RWPE2 (cell line): ENCODE results near the gene PHLDB3.

Experiments
- ATAC-seq: fragments of 200-7000 bp; cut with Tn5 transposase; 3 replicates; pipeline ENCODE4 v1.9.1; 2021; ENCODE audit warnings: low read depth
- DNase-seq: peaks from one replicate; pipeline ENCODE4 v3.0.0-alpha.2; 2020; ENCODE audit warnings: low spot score
- H3K27ac ChIP-seq: fragments of 450-650 bp; 2 replicates; pipeline ENCODE4 v1.5.1; 2017; ENCODE audit warnings: mild to moderate bottlenecking; ENCODE audit not compliant: poor library complexity, severe bottlenecking
- H3K27me3 ChIP-seq: fragments of 250-450 bp; sonication (Bioruptor Pico); 2 replicates; pipeline ENCODE4 v1.5.1; 2021; ENCODE audit warnings: mild to moderate bottlenecking, moderate library complexity; ENCODE audit not compliant: insufficient read depth, poor library complexity, severe bottlenecking
- H3K36me3 ChIP-seq: fragments of 250-450 bp; sonication (Bioruptor Pico); 2 replicates; pipeline ENCODE4 v1.5.1; 2020; ENCODE audit warnings: low read depth, mild to moderate bottlenecking, moderate library complexity
- H3K4me1 ChIP-seq: fragments of 250-450 bp; sonication (Bioruptor Pico); 2 replicates; pipeline ENCODE4 v1.5.1; 2021; ENCODE audit warnings: mild to moderate bottlenecking, moderate library complexity; ENCODE audit not compliant: insufficient read depth, poor library complexity, severe bottlenecking
- H3K4me3 ChIP-seq: fragments of 250-450 bp; sonication (Bioruptor Pico); 2 replicates; pipeline ENCODE4 v1.5.1; 2021; ENCODE audit warnings: mild to moderate bottlenecking, moderate library complexity; ENCODE audit not compliant: severe bottlenecking
- H3K9me3 ChIP-seq: fragments of 250-450 bp; sonication (Bioruptor Pico); 2 replicates; pipeline ENCODE4 v1.5.1; 2021; ENCODE audit warnings: mild to moderate bottlenecking, moderate library complexity; ENCODE audit not compliant: severe bottlenecking
- TF ChIP-seq, protein P1 (sequence below): fragments of 450-650 bp; IDR thresholded peaks from one replicate; pipeline ENCODE4 v1.5.1; 2017; ENCODE audit warnings: mild to moderate bottlenecking, moderate library complexity; ENCODE audit not compliant: poor library complexity, severe bottlenecking

PHLDB3 gene

DNA sequence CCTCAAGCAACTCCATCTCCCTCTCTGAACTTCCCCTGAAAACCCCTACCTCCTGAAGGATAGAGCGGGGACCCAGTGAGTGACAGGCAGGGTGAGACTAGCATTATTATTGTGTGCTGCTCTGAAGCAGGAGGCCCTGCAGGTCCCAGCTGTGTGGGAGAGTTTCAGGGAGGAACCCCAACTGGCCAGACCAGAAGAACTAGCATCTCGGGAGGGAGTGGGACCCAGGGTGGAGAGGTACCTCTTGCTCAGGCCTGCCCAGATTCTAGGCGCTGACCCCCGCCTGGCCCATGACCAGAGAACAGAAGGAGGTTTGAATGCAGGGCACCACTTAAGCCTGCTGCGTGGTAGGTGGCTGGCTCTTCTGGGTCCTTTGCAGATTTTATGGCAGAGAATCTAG lies 33.5 kb downstream of the PHLDB3 start:
- Histone ChIP-seq H3K4me1 (peaks cover 14% of the 10 kb centered on the region), H3K27me3 (no peaks in the 10 kb centered on the region), H3K36me3 (no peaks in the 10 kb centered on the region), H3K4me3 (no peak overlapping the region), H3K27ac (no peak overlapping the region), H3K9me3 (no peaks in the 10 kb centered on the region)
- DNase-seq, result no peak
- ATAC-seq, result no peak
- TF ChIP-seq, protein P1, sequence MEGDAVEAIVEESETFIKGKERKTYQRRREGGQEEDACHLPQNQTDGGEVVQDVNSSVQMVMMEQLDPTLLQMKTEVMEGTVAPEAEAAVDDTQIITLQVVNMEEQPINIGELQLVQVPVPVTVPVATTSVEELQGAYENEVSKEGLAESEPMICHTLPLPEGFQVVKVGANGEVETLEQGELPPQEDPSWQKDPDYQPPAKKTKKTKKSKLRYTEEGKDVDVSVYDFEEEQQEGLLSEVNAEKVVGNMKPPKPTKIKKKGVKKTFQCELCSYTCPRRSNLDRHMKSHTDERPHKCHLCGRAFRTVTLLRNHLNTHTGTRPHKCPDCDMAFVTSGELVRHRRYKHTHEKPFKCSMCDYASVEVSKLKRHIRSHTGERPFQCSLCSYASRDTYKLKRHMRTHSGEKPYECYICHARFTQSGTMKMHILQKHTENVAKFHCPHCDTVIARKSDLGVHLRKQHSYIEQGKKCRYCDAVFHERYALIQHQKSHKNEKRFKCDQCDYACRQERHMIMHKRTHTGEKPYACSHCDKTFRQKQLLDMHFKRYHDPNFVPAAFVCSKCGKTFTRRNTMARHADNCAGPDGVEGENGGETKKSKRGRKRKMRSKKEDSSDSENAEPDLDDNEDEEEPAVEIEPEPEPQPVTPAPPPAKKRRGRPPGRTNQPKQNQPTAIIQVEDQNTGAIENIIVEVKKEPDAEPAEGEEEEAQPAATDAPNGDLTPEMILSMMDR, result no peak

DNA sequence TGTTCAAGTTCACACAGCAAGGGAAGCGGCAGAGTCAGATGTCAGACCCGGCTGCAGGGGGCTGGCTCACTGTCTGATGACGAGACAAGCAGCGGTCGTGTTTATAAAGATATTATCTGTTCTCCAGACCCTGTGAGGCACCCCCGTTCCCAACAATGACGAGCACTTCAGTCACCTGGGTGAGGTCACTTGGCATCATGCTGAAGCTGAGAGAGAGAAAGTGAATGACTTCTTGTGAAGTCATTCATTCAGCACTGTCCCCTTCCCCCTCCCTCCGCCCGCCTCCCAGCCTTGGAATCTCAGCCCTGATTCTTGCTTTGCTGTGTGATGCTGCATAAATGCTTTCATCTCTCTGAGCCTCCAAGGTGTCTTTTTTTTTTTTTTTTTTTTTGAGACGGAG lies 34.3 kb downstream of the PHLDB3 start:
- Histone ChIP-seq H3K36me3 (no peaks in the 10 kb centered on the region), H3K9me3 (no peaks in the 10 kb centered on the region), H3K27ac (no peak overlapping the region), H3K27me3 (no peaks in the 10 kb centered on the region), H3K4me1 (peaks cover 20% of the 10 kb centered on the region), H3K4me3 (no peak overlapping the region)
- no peak for DNase-seq
- TF ChIP-seq, protein P1, result no peak
- ATAC-seq, result no peak

DNA sequence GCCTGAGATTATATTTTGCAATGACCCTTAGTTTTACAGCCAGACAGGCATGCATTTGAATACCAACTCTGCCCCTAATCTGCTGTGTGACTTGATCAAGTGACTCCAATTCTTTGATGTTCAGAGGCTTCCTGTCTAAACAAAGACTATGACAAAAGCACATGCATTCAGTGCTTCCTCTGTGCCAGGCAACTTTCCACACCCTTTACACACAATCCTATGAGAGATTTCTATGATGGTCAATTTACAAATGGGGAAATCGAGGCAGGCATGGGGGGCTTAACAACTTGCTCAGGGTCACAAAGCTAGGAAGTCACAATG lies 35.4 kb downstream of the PHLDB3 start:
- DNase-seq (no peak), ATAC-seq (no peak)
- no peak overlapping the region for H3K4me3 ChIP-seq
- no peak overlapping the region for H3K27ac ChIP-seq
- no peaks in the 10 kb centered on the region for H3K27me3 ChIP-seq
- TF ChIP-seq, protein P1, result no peak
- no peaks in the 10 kb centered on the region for H3K9me3 ChIP-seq
- peaks cover 22% of the 10 kb centered on the region for H3K4me1 ChIP-seq
- no peaks in the 10 kb centered on the region for H3K36me3 ChIP-seq

DNA sequence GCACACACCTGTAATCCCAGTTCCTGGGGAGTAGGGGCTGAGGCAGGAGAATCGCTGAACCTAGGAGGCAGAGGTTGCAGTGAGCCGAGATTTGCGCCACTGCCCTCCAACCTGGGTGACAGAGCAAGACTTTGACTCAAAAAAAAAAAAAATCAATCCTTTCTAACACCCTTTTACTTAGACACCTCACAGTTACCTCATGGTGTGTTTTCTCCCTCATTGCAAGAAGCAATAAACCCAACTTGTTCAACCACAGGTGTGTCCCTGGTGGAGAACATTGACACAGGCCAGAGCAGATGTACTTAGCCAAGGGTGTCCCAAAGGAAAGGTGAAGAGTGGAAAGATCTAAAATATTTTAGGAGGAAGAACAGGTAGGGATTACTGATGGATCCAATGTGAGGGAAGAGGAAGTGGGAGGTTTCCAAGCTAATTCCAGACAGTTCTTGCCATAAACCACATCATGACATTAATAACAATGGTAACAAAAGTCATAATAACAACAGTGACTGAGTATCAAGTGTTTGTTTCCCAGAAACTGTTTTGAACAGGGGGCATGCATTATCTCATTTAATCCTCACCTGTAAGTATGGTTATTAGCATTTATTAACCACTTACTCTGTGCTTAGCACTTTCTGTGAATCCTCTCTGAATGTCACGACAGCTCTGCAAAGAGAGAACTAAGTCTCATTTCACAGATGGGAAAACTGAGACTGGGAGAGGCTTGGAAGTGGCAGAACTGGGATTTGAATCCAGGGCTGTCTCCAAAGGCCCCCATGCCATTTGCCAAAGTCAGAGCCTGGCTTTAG lies 36.0 kb downstream of the PHLDB3 start:
- Histone ChIP-seq H3K27ac (peak overlapping the region; percentile 50), H3K4me3 (no peak overlapping the region), H3K27me3 (no peaks in the 10 kb centered on the region), H3K9me3 (no peaks in the 10 kb centered on the region), H3K36me3 (no peaks in the 10 kb centered on the region), H3K4me1 (peaks cover 22% of the 10 kb centered on the region)
- DNase-seq, result no peak
- TF ChIP-seq, protein P1, result no peak
- ATAC-seq, result no peak

DNA sequence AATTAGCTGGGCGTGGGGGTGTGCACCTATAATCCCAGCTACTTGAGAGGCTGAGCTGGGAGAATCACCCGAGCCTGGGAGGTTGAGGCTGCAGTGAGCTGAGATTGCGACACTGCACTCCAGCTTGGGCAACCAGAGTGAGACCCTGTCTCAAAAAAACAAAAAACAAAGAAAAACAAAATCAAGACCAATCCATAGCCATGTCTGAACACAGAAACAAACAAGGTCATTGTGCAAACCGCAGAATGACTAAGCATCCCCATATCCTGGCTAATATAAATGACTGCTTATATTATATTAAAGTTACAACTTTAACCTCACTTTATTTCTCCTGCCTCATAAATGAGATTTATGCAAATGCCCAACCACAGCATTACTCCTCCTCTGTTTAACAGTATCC lies 36.8 kb downstream of the PHLDB3 start:
- no peak for ATAC-seq
- DNase-seq, result no peak
- H3K9me3 ChIP-seq, result no peaks in the 10 kb centered on the region
- H3K27ac ChIP-seq, result peak overlapping the region; percentile 50
- no peaks in the 10 kb centered on the region for H3K27me3 ChIP-seq
- H3K4me3 ChIP-seq, result no peak overlapping the region
- H3K4me1 ChIP-seq, result peaks cover 22% of the 10 kb centered on the region
- H3K36me3 ChIP-seq, result no peaks in the 10 kb centered on the region
- TF ChIP-seq, protein P1, result no peak
